ENCODE data around the gene LY9. TPM values are rescaled to one million over a fixed set of nuclear protein-coding genes. Genes with fewer than 3 reads are reported as not detected.

LY9 gene
- polyA plus RNA-seq, 1 of the 3 experiments (the other 2 are of a cell fraction), result not detected

DNA sequence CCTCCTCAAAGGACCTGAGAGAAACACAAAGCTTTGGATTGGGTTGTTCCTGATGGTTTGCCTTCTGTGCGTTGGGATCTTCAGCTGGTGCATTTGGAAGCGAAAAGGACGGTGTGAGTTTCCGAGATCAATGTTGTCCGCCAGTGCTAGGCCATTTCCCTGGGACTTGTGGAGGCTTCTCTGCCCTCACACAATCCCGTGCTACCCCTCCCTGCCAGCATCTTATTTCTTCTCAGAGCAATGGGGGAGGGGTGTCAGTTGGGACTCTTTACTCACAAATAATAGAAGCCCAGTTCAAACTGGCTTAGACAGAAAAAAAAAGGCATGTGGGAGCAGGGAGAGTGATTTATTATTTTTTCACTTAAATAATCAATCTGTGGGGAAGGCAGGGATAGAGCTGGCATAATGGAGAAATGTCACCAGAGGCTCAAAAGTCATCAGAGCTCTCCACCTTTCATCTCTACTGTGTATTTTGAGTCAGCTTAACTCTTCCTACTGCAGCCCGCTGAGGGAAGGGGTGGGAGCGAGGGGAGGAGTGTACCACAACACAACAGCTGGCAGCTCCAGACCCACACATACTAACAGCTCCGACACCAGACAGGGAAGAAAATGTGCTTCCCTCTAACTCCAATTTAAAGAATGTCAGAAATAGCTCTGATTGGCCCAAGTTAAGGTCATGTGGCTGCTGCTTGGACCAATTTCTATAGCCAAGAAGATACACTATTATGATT, 22.4 kb downstream of the LY9 start:
- no peak for TF ChIP-seq GABPA (IDR thresholded peaks at IDR 0.05; ENCODE audit: low read depth)
- TF ChIP-seq TEAD4 (IDR thresholded peaks at IDR 0.05; ENCODE audit: borderline replicate concordance, insufficient read depth), result no peak
- no peak for TF ChIP-seq RFX5 (IDR thresholded peaks at IDR 0.05; ENCODE audit: low read length)
- TF ChIP-seq CHD2 (IDR thresholded peaks at IDR 0.05; ENCODE audit: low read length, partially characterized antibody), result no peak
- TF ChIP-seq, protein P1, sequence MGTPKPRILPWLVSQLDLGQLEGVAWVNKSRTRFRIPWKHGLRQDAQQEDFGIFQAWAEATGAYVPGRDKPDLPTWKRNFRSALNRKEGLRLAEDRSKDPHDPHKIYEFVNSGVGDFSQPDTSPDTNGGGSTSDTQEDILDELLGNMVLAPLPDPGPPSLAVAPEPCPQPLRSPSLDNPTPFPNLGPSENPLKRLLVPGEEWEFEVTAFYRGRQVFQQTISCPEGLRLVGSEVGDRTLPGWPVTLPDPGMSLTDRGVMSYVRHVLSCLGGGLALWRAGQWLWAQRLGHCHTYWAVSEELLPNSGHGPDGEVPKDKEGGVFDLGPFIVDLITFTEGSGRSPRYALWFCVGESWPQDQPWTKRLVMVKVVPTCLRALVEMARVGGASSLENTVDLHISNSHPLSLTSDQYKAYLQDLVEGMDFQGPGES (IDR thresholded peaks at IDR 0.05; ENCODE audit: low read depth, low read length), result no peak
- TF ChIP-seq ELF1 (IDR thresholded peaks at IDR 0.05), result no peak
- TF ChIP-seq, protein P2, sequence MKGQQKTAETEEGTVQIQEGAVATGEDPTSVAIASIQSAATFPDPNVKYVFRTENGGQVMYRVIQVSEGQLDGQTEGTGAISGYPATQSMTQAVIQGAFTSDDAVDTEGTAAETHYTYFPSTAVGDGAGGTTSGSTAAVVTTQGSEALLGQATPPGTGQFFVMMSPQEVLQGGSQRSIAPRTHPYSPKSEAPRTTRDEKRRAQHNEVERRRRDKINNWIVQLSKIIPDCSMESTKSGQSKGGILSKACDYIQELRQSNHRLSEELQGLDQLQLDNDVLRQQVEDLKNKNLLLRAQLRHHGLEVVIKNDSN (IDR thresholded peaks at IDR 0.05; ENCODE audit: borderline replicate concordance, low read depth), result no peak
- no peak for TF ChIP-seq POLR2AphosphoS5 (IDR thresholded peaks at IDR 0.05; ENCODE audit: low read depth, low read length)
- TF ChIP-seq CTCF (IDR thresholded peaks at IDR 0.05), result no peak
- TF ChIP-seq, protein P3, sequence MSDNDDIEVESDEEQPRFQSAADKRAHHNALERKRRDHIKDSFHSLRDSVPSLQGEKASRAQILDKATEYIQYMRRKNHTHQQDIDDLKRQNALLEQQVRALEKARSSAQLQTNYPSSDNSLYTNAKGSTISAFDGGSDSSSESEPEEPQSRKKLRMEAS (IDR thresholded peaks at IDR 0.05; ENCODE audit: low read depth), result no peak
- no peak for TF ChIP-seq ZBTB33 (IDR thresholded peaks at IDR 0.05; ENCODE audit: borderline replicate concordance, low read depth)
- no peak for TF ChIP-seq EP300 (IDR thresholded peaks at IDR 0.05; ENCODE audit: borderline replicate concordance in 1 of 2, low read depth in 1 of 2, low read length in 1 of 2)
- TF ChIP-seq YY1 (IDR thresholded peaks at IDR 0.05; ENCODE audit: low read depth), result no peak
- TF ChIP-seq, protein P4, sequence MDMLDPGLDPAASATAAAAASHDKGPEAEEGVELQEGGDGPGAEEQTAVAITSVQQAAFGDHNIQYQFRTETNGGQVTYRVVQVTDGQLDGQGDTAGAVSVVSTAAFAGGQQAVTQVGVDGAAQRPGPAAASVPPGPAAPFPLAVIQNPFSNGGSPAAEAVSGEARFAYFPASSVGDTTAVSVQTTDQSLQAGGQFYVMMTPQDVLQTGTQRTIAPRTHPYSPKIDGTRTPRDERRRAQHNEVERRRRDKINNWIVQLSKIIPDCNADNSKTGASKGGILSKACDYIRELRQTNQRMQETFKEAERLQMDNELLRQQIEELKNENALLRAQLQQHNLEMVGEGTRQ (IDR thresholded peaks at IDR 0.05; ENCODE audit: borderline replicate concordance, low read depth, low read length), result no peak
- no peak for TF ChIP-seq RCOR1 (IDR thresholded peaks at IDR 0.05; ENCODE audit: low read length)
- TF ChIP-seq TCF12 (IDR thresholded peaks at IDR 0.05), result no peak
- no peak for TF ChIP-seq RAD21 (IDR thresholded peaks at IDR 0.05; ENCODE audit: low read length)
- no peak for TF ChIP-seq NFIC (IDR thresholded peaks at IDR 0.05; ENCODE audit: borderline replicate concordance)
- Histone ChIP-seq H3K9me2 (no peaks in the 10 kb centered on the region), H3K27ac (ENCODE audit: low read depth in 2 of 2, low read length in 1 of 2) (no peak overlapping the region), H3K4me2 (no peak overlapping the region), H3K27me3 (ENCODE audit: insufficient read depth) (peaks cover 40% of the 10 kb centered on the region; the same call in 1 of the 2 replicates), H3K36me3 (replicated peaks in 1 of 2; ENCODE audit: control insufficient read depth in 1 of 2, insufficient read depth in 2 of 2, low read length in 1 of 2) (no peaks in the 10 kb centered on the region), H4K20me1 (ENCODE audit: insufficient read depth) (no peaks in the 10 kb centered on the region), H3K4me1 (ENCODE audit: control insufficient read depth in 1 of 2, insufficient read depth in 2 of 2, low read depth in 1 of 2, low read length in 1 of 2) (no peaks in the 10 kb centered on the region), H3K79me2 (ENCODE audit: insufficient read depth) (no peaks in the 10 kb centered on the region), H2AFZ (ENCODE audit: low read depth) (no peak overlapping the region), H3K4me3 (ENCODE audit: low read depth in 2 of 2, low read length in 1 of 2) (no peak overlapping the region), H3K9ac (no peak overlapping the region), H3K9me3 (no peaks in the 10 kb centered on the region), H3F3A (replicated peaks; ENCODE audit: insufficient read depth) (no peaks in the 10 kb centered on the region)
- ChIA-PET CTCF (interaction anchor here (0.8 kb wide), 1 partner anchor 279 kb away, joined by 3 read pairs; no protein-coding TSS in a partner anchor), POLR2A (no interaction called here)
- WGBS (ENCODE audit: low lambda C conversion rate), result 21% methylated on average over 9 of the region's 9 CpGs
- no peak for DNase-seq

Measured in SK-N-SH (cell line).